BLaER1 treated with 17β-estradiol and CSF1 and Interleukin-3, amounts not matched to agents 10 nM and 100 nM (cell line): ENCODE data around the gene PLPPR2.
"Not testable (repeated sequence)": the region's sequence is repeated elsewhere in the genome, so short reads cannot be mapped to it uniquely, and the experiment has no call there.

Experiments
- H3K27ac ChIP-seq, 11 experiments: shearing (Covaris generic); formaldehyde crosslinking; 2 replicates each; pipeline ENCODE4 v1.8.1; 2022
- H3K27me3 ChIP-seq, 11 experiments: shearing (Covaris generic); formaldehyde crosslinking; 2 replicates each; pipeline ENCODE4 v1.8.1; 2022
- H3K36me3 ChIP-seq, 11 experiments: shearing (Covaris generic); formaldehyde crosslinking; 2 replicates each; pipeline ENCODE4 v1.8.1; 2022
- H3K4me1 ChIP-seq, 10 experiments: shearing (Covaris generic); formaldehyde crosslinking; 2 replicates each; pipeline ENCODE4 v1.8.1; 2022
- H3K4me2 ChIP-seq, 11 experiments: shearing (Covaris generic); formaldehyde crosslinking; 2 replicates each; pipeline ENCODE4 v1.8.1; 2022
- H3K4me3 ChIP-seq, 10 experiments: shearing (Covaris generic); formaldehyde crosslinking; 2 replicates each; pipeline ENCODE4 v1.8.1; 2022
- H3K9ac ChIP-seq, 11 experiments: shearing (Covaris generic); formaldehyde crosslinking; 2 replicates each; pipeline ENCODE4 v1.8.1; 2022
- H3K9me3 ChIP-seq, 11 experiments: shearing (Covaris generic); formaldehyde crosslinking; replicated peaks in 1 of 11; 2 replicates each; pipeline ENCODE4 v1.8.1; 2022
- H4K20me1 ChIP-seq, 11 experiments: shearing (Covaris generic); formaldehyde crosslinking; 2 replicates each; pipeline ENCODE4 v1.8.1; 2022
- Cebpa-rat ChIP-seq, 11 experiments: shearing (Covaris generic); IDR thresholded peaks; 2 replicates each; pipeline ENCODE4 v1.8.1; 2022

The PLPPR2 gene

GRCh38 chr19:11378319-11379189, 23.3 kb downstream of the PLPPR2 start:
- Histone ChIP-seq H3K4me2 (peak overlapping the region; percentile 71 to 100 (median 99)), H3K9ac (peak overlapping the region in 7 of 11 experiments; percentile 9 to 50 (median 46); a peak in 9 of 22 replicates), H3K4me3 (no peak overlapping the region), H3K9me3 (no peaks in the 10 kb centered on the region), H4K20me1 (peaks cover 0 to 12% (median 0%) of the 10 kb centered on the region in 11 experiments; a peak in 4 of 22 replicates), H3K27me3 (peaks cover 0 to 12% (median 8%) of the 10 kb centered on the region in 11 experiments; a peak in 11 of 22 replicates), H3K4me1 (peaks cover 59 to 82% (median 72%) of the 10 kb centered on the region in 10 experiments), H3K27ac (peak overlapping the region in 9 of 11 experiments; percentile 33 to 95 (median 67); a peak in 12 of 22 replicates), H3K36me3 (peaks cover 0 to 21% (median 0%) of the 10 kb centered on the region in 11 experiments; a peak in 3 of 22 replicates)
- TF ChIP-seq Cebpa-rat (IDR thresholded peaks at IDR 0.05), result no peak

- Histone ChIP-seq H4K20me1 (peaks cover 0 to 12% (median 0%) of the 10 kb centered on the region in 11 experiments; a peak in 4 of 22 replicates), H3K4me2 (peak overlapping the region in 3 of 11 experiments; percentile 84 to 100 (median 99); a peak in 1 of 22 replicates), H3K27me3 (peaks cover 0 to 16% (median 8%) of the 10 kb centered on the region in 11 experiments; a peak in 11 of 22 replicates), H3K4me1 (peaks cover 52 to 82% (median 72%) of the 10 kb centered on the region in 10 experiments), H3K36me3 (peaks cover 0 to 21% (median 0%) of the 10 kb centered on the region in 11 experiments; a peak in 3 of 22 replicates)
- H3K9me3 ChIP-seq, H3K4me3 ChIP-seq, H3K9ac ChIP-seq, H3K27ac ChIP-seq: not testable (repeated sequence)
Measured at GRCh38 chr19:11379269-11379845, 24.1 kb downstream of the PLPPR2 start.

GRCh38 chr19:11379857-11380350, 24.7 kb downstream of the PLPPR2 start:
- Histone ChIP-seq H3K4me1 (peaks cover 52 to 87% (median 78%) of the 10 kb centered on the region in 10 experiments), H3K36me3 (peaks cover 0 to 21% (median 0%) of the 10 kb centered on the region in 11 experiments; a peak in 3 of 22 replicates), H3K27me3 (peaks cover 0 to 16% (median 8%) of the 10 kb centered on the region in 11 experiments; a peak in 11 of 22 replicates), H3K4me3 (peak overlapping the region in 1 of 10 experiments; percentile 51; a peak in 1 of 20 replicates), H3K4me2 (peak overlapping the region; percentile 66 to 93 (median 86); a peak in 19 of 22 replicates), H3K27ac (peak overlapping the region in 3 of 11 experiments; percentile 71 to 80 (median 73); a peak in 2 of 22 replicates), H3K9ac (0 out of 22 replicates have a peak overlapping the region, but pooled peaks of 1 of the 11 experiments have one; percentile 79), H3K9me3 (no peaks in the 10 kb centered on the region), H4K20me1 (peaks cover 0 to 12% (median 0%) of the 10 kb centered on the region in 11 experiments; a peak in 4 of 22 replicates)
- TF ChIP-seq Cebpa-rat (IDR thresholded peaks at IDR 0.05), result no peak

- no peak for TF ChIP-seq Cebpa-rat (IDR thresholded peaks at IDR 0.05)
- Histone ChIP-seq H3K4me3 (peak overlapping the region; percentile 51 to 75 (median 62)), H3K27ac (peak overlapping the region in 10 of 11 experiments; percentile 54 to 80 (median 68); a peak in 19 of 22 replicates)
Measured at GRCh38 chr19:11380653-11381537, 25.7 kb downstream of the PLPPR2 start.

GRCh38 chr19:11382898-11383705, 27.9 kb downstream of the PLPPR2 start:
- peaks cover 0 to 14% (median 0%) of the 10 kb centered on the region in 11 experiments; a peak in 2 of 22 replicates for H3K36me3 ChIP-seq
- peaks cover 44 to 79% (median 66%) of the 10 kb centered on the region in 10 experiments for H3K4me1 ChIP-seq
- peaks cover 0 to 8% (median 0%) of the 10 kb centered on the region in 11 experiments; a peak in 4 of 22 replicates for H4K20me1 ChIP-seq
- H3K27ac ChIP-seq, result peak overlapping the region; percentile 13 to 70 (median 63); a peak in 20 of 22 replicates
- peak overlapping the region; percentile 57 to 77 (median 66) for H3K4me3 ChIP-seq
- H3K9ac ChIP-seq, result peak overlapping the region; percentile 56 to 80 (median 77)
- H3K4me2 ChIP-seq, result peak overlapping the region; percentile 86 to 100 (median 98)
- H3K27me3 ChIP-seq, result peaks cover 0 to 16% (median 8%) of the 10 kb centered on the region in 11 experiments; a peak in 11 of 22 replicates
- H3K9me3 ChIP-seq, result no peaks in the 10 kb centered on the region
- TF ChIP-seq Cebpa-rat (IDR thresholded peaks at IDR 0.05), result no peak

More at GRCh38 chr19:11380653-11381537, 25.7 kb downstream of the PLPPR2 start:
- H3K4me1 ChIP-seq, result peaks cover 49 to 85% (median 73%) of the 10 kb centered on the region in 10 experiments
- H3K4me2 ChIP-seq, result peak overlapping the region; percentile 66 to 93 (median 86)
- H3K9me3 ChIP-seq, result no peaks in the 10 kb centered on the region
- peaks cover 0 to 16% (median 8%) of the 10 kb centered on the region in 11 experiments; a peak in 11 of 22 replicates for H3K27me3 ChIP-seq
- H3K36me3 ChIP-seq, result peaks cover 0 to 17% (median 0%) of the 10 kb centered on the region in 11 experiments; a peak in 3 of 22 replicates
- peaks cover 0 to 12% (median 0%) of the 10 kb centered on the region in 11 experiments; a peak in 4 of 22 replicates for H4K20me1 ChIP-seq
- peak overlapping the region; percentile 53 to 79 (median 74) for H3K9ac ChIP-seq

- Histone ChIP-seq H3K36me3 (peaks cover 0 to 8% (median 0%) of the 10 kb centered on the region in 11 experiments; a peak in 1 of 22 replicates), H3K27me3 (peaks cover 0 to 16% (median 8%) of the 10 kb centered on the region in 11 experiments; a peak in 11 of 22 replicates), H3K4me1 (peaks cover 38 to 73% (median 60%) of the 10 kb centered on the region in 10 experiments), H3K9ac (peak overlapping the region; percentile 56 to 80 (median 77)), H3K9me3 (no peaks in the 10 kb centered on the region), H3K27ac (peak overlapping the region in 10 of 11 experiments; percentile 39 to 70 (median 63); a peak in 19 of 22 replicates), H3K4me2 (peak overlapping the region; percentile 86 to 100 (median 98)), H4K20me1 (peaks cover 0 to 8% (median 0%) of the 10 kb centered on the region in 11 experiments; a peak in 4 of 22 replicates), H3K4me3 (peak overlapping the region; percentile 57 to 77 (median 66))
- TF ChIP-seq Cebpa-rat (IDR thresholded peaks at IDR 0.05), result no peak
Measured at GRCh38 chr19:11383706-11384048, 28.4 kb downstream of the PLPPR2 start.

- Histone ChIP-seq H3K4me1 (peaks cover 35 to 64% (median 57%) of the 10 kb centered on the region in 10 experiments), H3K4me3 (no peak overlapping the region), H3K27ac (no peak overlapping the region; a peak in 1 of 22 replicates), H3K27me3 (peaks cover 0 to 16% (median 8%) of the 10 kb centered on the region in 11 experiments; a peak in 11 of 22 replicates), H4K20me1 (peaks cover 0 to 8% (median 0%) of the 10 kb centered on the region in 11 experiments; a peak in 4 of 22 replicates), H3K9ac (no peak overlapping the region; a peak in 1 of 22 replicates), H3K9me3 (no peaks in the 10 kb centered on the region), H3K36me3 (0 out of 22 replicates have a peak, but pooled peaks cover 0 to 4% (median 0%) of the 10 kb centered on the region in 11 experiments), H3K4me2 (peak overlapping the region in 9 of 11 experiments; percentile 86 to 100 (median 98); a peak in 16 of 22 replicates)
- TF ChIP-seq Cebpa-rat (IDR thresholded peaks at IDR 0.05), result no peak
Measured at GRCh38 chr19:11384778-11385129, 29.5 kb downstream of the PLPPR2 start.
